Upper lobe of right lung (tissue), 1 donor: Measurements from ENCODE around the gene DZIP1. TPM values are rescaled to one million over a fixed set of nuclear protein-coding genes. Genes with fewer than 3 reads are reported as not detected.

Experiments
- ATAC-seq: fragments of 200-7000 bp; cut with Tn5 transposase; one replicate; pipeline ENCODE4 v1.9.1; 2020; ENCODE audit warnings: mild to moderate bottlenecking, moderate library complexity
- DNase-seq: peaks from one replicate; pipeline ENCODE4 v3.0.0-alpha.2; 2020
- H3K27ac ChIP-seq: fragments of 200-600 bp; one replicate; pipeline ENCODE4 v1.8.0; 2022
- H3K27me3 ChIP-seq: fragments of 200-600 bp; one replicate; pipeline ENCODE4 v1.8.0; 2022; ENCODE audit warnings: mild to moderate bottlenecking
- H3K36me3 ChIP-seq: fragments of 200-600 bp; one replicate; pipeline ENCODE4 v1.8.0; 2022
- H3K4me1 ChIP-seq: fragments of 200-600 bp; one replicate; pipeline ENCODE4 v1.8.0; 2022
- H3K4me3 ChIP-seq: fragments of 200-600 bp; one replicate; pipeline ENCODE4 v1.8.0; 2022; ENCODE audit warnings: mild to moderate bottlenecking
- H3K9me3 ChIP-seq: fragments of 200-600 bp; one replicate; pipeline ENCODE4 v1.8.0; 2022
- intact Hi-C: fragments of 100-400 bp; cut with DNase I; formaldehyde crosslinking; loops from one replicate; pipeline ENCODE4 v1.11.0; 2022
- total RNA-seq: library from RNA; stranded (reverse); fragmentation: NEBNext Ultra II Directional; extraction: Animal tissue kit (Norgen Biotek cat#: 25700); gene quantifications from one replicate; pipeline ENCODE4 v1.2.1, GENCODE V29; 2021
- TF ChIP-seq, protein P1 (sequence below): fragments of 200-600 bp; IDR thresholded peaks from one replicate; pipeline ENCODE4 v1.8.0; 2022; ENCODE audit warnings: antibody characterized with exemption
- donor health status: DM: no; HTN: yes; CAD: no; lungs with severe emphysema.

The DZIP1 gene
- total RNA-seq, 1 donor from 2014 or later: 7.1 TPM

- Histone ChIP-seq H3K27me3 (no peaks in the 10 kb centered on the region), H3K4me1 (no peaks in the 10 kb centered on the region), H3K27ac (no peak overlapping the region), H3K36me3 (no peaks in the 10 kb centered on the region), H3K9me3 (no peaks in the 10 kb centered on the region), H3K4me3 (no peak overlapping the region)
- TF ChIP-seq, protein P1, sequence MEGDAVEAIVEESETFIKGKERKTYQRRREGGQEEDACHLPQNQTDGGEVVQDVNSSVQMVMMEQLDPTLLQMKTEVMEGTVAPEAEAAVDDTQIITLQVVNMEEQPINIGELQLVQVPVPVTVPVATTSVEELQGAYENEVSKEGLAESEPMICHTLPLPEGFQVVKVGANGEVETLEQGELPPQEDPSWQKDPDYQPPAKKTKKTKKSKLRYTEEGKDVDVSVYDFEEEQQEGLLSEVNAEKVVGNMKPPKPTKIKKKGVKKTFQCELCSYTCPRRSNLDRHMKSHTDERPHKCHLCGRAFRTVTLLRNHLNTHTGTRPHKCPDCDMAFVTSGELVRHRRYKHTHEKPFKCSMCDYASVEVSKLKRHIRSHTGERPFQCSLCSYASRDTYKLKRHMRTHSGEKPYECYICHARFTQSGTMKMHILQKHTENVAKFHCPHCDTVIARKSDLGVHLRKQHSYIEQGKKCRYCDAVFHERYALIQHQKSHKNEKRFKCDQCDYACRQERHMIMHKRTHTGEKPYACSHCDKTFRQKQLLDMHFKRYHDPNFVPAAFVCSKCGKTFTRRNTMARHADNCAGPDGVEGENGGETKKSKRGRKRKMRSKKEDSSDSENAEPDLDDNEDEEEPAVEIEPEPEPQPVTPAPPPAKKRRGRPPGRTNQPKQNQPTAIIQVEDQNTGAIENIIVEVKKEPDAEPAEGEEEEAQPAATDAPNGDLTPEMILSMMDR: no peak
- intact Hi-C loops: no loop called here
- ATAC-seq (no peak), DNase-seq (no peak)
Measured at GRCh38 chr13:95596701-95597100, 47.8 kb downstream of the DZIP1 start.

GRCh38 chr13:95593462-95593861 lies 51.0 kb downstream of the DZIP1 start:
- Histone ChIP-seq H3K27ac (no peak overlapping the region), H3K27me3 (no peaks in the 10 kb centered on the region), H3K4me1 (no peaks in the 10 kb centered on the region), H3K36me3 (no peaks in the 10 kb centered on the region), H3K4me3 (no peak overlapping the region), H3K9me3 (no peaks in the 10 kb centered on the region)
- DNase-seq (no peak), ATAC-seq (no peak)
- intact Hi-C loops: no loop called here
- TF ChIP-seq, protein P1: no peak

DNA sequence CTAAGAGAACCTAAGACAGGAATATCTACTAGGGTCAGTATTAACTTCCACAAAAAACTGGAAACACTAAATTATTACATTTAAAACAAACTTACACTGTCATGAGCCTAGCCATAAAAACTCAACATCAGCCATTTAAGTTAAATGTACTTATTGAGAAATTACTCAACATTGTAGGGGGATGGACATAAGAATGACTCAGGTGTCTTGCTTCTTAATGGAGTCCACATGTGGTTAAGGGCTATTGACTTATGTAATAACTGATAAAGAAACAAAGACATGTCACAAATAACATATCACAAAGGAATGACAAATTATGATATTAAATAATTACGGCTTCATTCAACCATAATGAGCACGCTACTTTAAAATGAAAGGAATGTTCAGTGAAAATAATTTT lies 55.8 kb downstream of the DZIP1 start:
- Histone ChIP-seq H3K4me3 (no peak overlapping the region), H3K27ac (no peak overlapping the region), H3K27me3 (no peaks in the 10 kb centered on the region), H3K36me3 (no peaks in the 10 kb centered on the region), H3K4me1 (no peaks in the 10 kb centered on the region), H3K9me3 (no peaks in the 10 kb centered on the region)
- TF ChIP-seq, protein P1: no peak
- DNase-seq: no peak
- intact Hi-C loops: no loop called here
- ATAC-seq: no peak

- Histone ChIP-seq H3K9me3 (no peaks in the 10 kb centered on the region), H3K27ac (no peak overlapping the region), H3K36me3 (no peaks in the 10 kb centered on the region), H3K27me3 (no peaks in the 10 kb centered on the region), H3K4me3 (no peak overlapping the region), H3K4me1 (no peaks in the 10 kb centered on the region)
- no peak for ATAC-seq
- TF ChIP-seq, protein P1: no peak
- no peak for DNase-seq
- intact Hi-C loops: no loop called here
Measured at GRCh38 chr13:95588134-95588533, 56.4 kb downstream of the DZIP1 start.

GRCh38 chr13:95585867-95586266 lies 58.6 kb downstream of the DZIP1 start:
- intact Hi-C loops: no loop called here
- no peaks in the 10 kb centered on the region for H3K27me3 ChIP-seq
- no peak overlapping the region for H3K4me3 ChIP-seq
- TF ChIP-seq, protein P1: no peak
- no peaks in the 10 kb centered on the region for H3K36me3 ChIP-seq
- ATAC-seq (no peak), DNase-seq (no peak)
- H3K9me3 ChIP-seq: no peaks in the 10 kb centered on the region
- no peak overlapping the region for H3K27ac ChIP-seq
- no peaks in the 10 kb centered on the region for H3K4me1 ChIP-seq

GRCh38 chr13:95579303-95579702 lies 65.2 kb downstream of the DZIP1 start:
- Histone ChIP-seq H3K27me3 (no peaks in the 10 kb centered on the region), H3K36me3 (no peaks in the 10 kb centered on the region), H3K4me1 (no peaks in the 10 kb centered on the region), H3K27ac (no peak overlapping the region), H3K9me3 (no peaks in the 10 kb centered on the region), H3K4me3 (no peak overlapping the region)
- intact Hi-C loops: no loop called here
- ATAC-seq (no peak), DNase-seq (no peak)
- TF ChIP-seq, protein P1: no peak
